Fibroblast of villous mesenchyme (primary cell): ENCODE results near the gene SACM1L. TPM values are rescaled to one million over a fixed set of nuclear protein-coding genes. Genes with fewer than 3 reads are reported as not detected.
A peak's percentile ranks its signal among the peaks of the same experiment; 100 is the strongest.

ENCODE experiments used
- DNase-seq: peaks from one replicate; pipeline ENCODE4 v3.0.0-alpha.2; 2010; ENCODE audit warnings: low read depth
- H3K4me3 ChIP-seq: 2 replicates; pipeline ENCODE4 v1.5.1; 2011; ENCODE audit warnings: low read depth, mild to moderate bottlenecking, low read length
- CTCF ChIP-seq: IDR thresholded peaks from 2 replicates; pipeline ENCODE4 v1.5.1; 2012; ENCODE audit warnings: low read depth, mild to moderate bottlenecking, low read length; ENCODE audit not compliant: insufficient read depth
- total RNA-seq: library from RNA; depleted of rRNA; stranded (reverse); fragments of >200 nt; gene quantifications from 2 replicates; pipeline ENCODE4 v1.2.3, GENCODE V29; 2012

Gene SACM1L
- total RNA-seq, 1 donor = 53.1 TPM

GRCh38 chr3:45677033-45677446 lies 12.2 kb upstream of the SACM1L start:
- peak; percentile 95 for DNase-seq
- no peak overlapping the region for H3K4me3 ChIP-seq
- no peak for TF ChIP-seq CTCF

- TF ChIP-seq CTCF = no peak
These were observed 11.4 kb upstream of the SACM1L start for GRCh38 chr3:45677841-45678240.

GRCh38 chr3:45679805-45680204 lies 9.4 kb upstream of the SACM1L start:
- H3K4me3 ChIP-seq = no peak overlapping the region
- DNase-seq = no peak
- TF ChIP-seq CTCF = no peak

More at GRCh38 chr3:45677841-45678240, 11.4 kb upstream of the SACM1L start:
- no peak for DNase-seq
- no peak overlapping the region for H3K4me3 ChIP-seq

GRCh38 chr3:45681221-45681620 lies 8.0 kb upstream of the SACM1L start:
- no peak overlapping the region for H3K4me3 ChIP-seq
- no peak for TF ChIP-seq CTCF
- DNase-seq = no peak

GRCh38 chr3:45681846-45682245 lies 7.3 kb upstream of the SACM1L start:
- no peak overlapping the region for H3K4me3 ChIP-seq
- no peak for DNase-seq
- TF ChIP-seq CTCF = no peak

- no peak for TF ChIP-seq CTCF
- no peak for DNase-seq
- no peak overlapping the region for H3K4me3 ChIP-seq
These were observed 6.9 kb upstream of the SACM1L start for GRCh38 chr3:45682311-45682710.

GRCh38 chr3:45682786-45683185 lies 6.4 kb upstream of the SACM1L start:
- no peak overlapping the region for H3K4me3 ChIP-seq
- no peak for DNase-seq
- no peak for TF ChIP-seq CTCF
